Keratinocyte (primary cell): ENCODE measurements around the gene PRKAR2A. TPM values are rescaled to one million over a fixed set of nuclear protein-coding genes. Genes with fewer than 3 reads are reported as not detected.

ENCODE experiments used
- DNase-seq: peaks from one replicate; pipeline ENCODE4 v3.0.0-alpha.2; 2011; ENCODE audit warnings: low read depth, missing footprints, low spot score
- FAIRE-seq: peaks from 2 replicates; lab custom pipeline; 2011; peaks lifted over from hg19 to GRCh38; lab: Jason Lieb, UNC
- H2AFZ ChIP-seq: 2 replicates; pipeline ENCODE4 v1.6.0; 2012; ENCODE audit warnings: low read length, control low read depth, inconsistent platforms; ENCODE audit not compliant: control insufficient read depth
- H3K27ac ChIP-seq: 2 replicates; pipeline ENCODE4 v1.5.1; 2011; ENCODE audit warnings: low read length; ENCODE audit not compliant: control insufficient read depth, insufficient read depth
- H3K27me3 ChIP-seq: 3 replicates; pipeline ENCODE4 v1.6.0; 2011; ENCODE audit warnings: low read length; ENCODE audit not compliant: control insufficient read depth, insufficient read depth; ENCODE audit errors: extremely low read depth
- H3K36me3 ChIP-seq, 2 experiments: 2 replicates in 1 of 2; 3 replicates in 1 of 2; pipeline ENCODE4 v1.5.1; 2011; ENCODE audit warnings: low read length in 2 of 2, mild to moderate bottlenecking in 1 of 2; ENCODE audit not compliant: control insufficient read depth in 2 of 2, insufficient read depth in 2 of 2; ENCODE audit errors: extremely low read depth in 1 of 2
- H3K4me1 ChIP-seq: 3 replicates; pipeline ENCODE4 v1.5.1; 2011; ENCODE audit warnings: low read length; ENCODE audit not compliant: control insufficient read depth, insufficient read depth; ENCODE audit errors: extremely low read depth
- H3K4me2 ChIP-seq: 3 replicates; pipeline ENCODE4 v1.6.0; 2011; ENCODE audit warnings: low read depth, low read length; ENCODE audit not compliant: control insufficient read depth, insufficient read depth; ENCODE audit errors: extremely low read depth
- H3K4me3 ChIP-seq, 3 experiments: fragments of 200-600 bp in 1 of 3; sonication (generic) in 1 of 3; 2 replicates in 2 of 3; 3 replicates in 1 of 3; pipeline ENCODE4 v1.5.1; 2011 to 2016; ENCODE audit warnings: low read length in 3 of 3, mild to moderate bottlenecking in 3 of 3, control low read depth in 2 of 3, inconsistent platforms in 1 of 3, low read depth in 1 of 3, mixed read lengths in 1 of 3, mixed run types in 1 of 3, moderate library complexity in 1 of 3; ENCODE audit not compliant: control insufficient read depth in 2 of 3, insufficient read depth in 2 of 3; ENCODE audit errors: extremely low read depth in 1 of 3
- H3K79me2 ChIP-seq: 2 replicates; pipeline ENCODE4 v1.6.0; 2012; ENCODE audit warnings: low read length; ENCODE audit not compliant: control insufficient read depth, insufficient read depth
- H3K9ac ChIP-seq: 3 replicates; pipeline ENCODE4 v1.6.0; 2011; ENCODE audit warnings: low read length; ENCODE audit not compliant: control insufficient read depth, insufficient read depth; ENCODE audit errors: extremely low read depth
- H3K9me1 ChIP-seq: 3 replicates; pipeline ENCODE4 v1.6.0; 2011; ENCODE audit warnings: low read length; ENCODE audit not compliant: control insufficient read depth, insufficient read depth; ENCODE audit errors: extremely low read depth
- H3K9me3 ChIP-seq: 2 replicates; pipeline ENCODE4 v1.5.1; 2012; ENCODE audit warnings: low read depth, low read length; ENCODE audit not compliant: control insufficient read depth
- H4K20me1 ChIP-seq: 3 replicates; pipeline ENCODE4 v1.6.0; 2011; ENCODE audit warnings: low read length; ENCODE audit not compliant: control insufficient read depth, insufficient read depth; ENCODE audit errors: extremely low read depth
- CTCF ChIP-seq, 3 experiments: IDR thresholded peaks in 1 of 3; conservative IDR thresholded peaks in 1 of 3; optimal IDR thresholded peaks in 1 of 3; 2 replicates in 2 of 3; 3 replicates in 1 of 3; pipeline versions ENCODE3 to v1.5.1; 2011; ENCODE audit warnings: low read length in 3 of 3, mild to moderate bottlenecking in 3 of 3, moderate library complexity in 2 of 3, control low read depth in 1 of 3, inconsistent platforms in 1 of 3; ENCODE audit not compliant: insufficient read depth in 2 of 3; ENCODE audit errors: extremely low read depth in 1 of 3
- EZH2 ChIP-seq: IDR thresholded peaks from one replicate; pipeline ENCODE4 v1.6.1; 2012; ENCODE audit warnings: inconsistent platforms, mild to moderate bottlenecking, low read length, moderate library complexity
- dilution Hi-C: fragments of 300-500 bp; cut with MboI; formaldehyde crosslinking; loops from one replicate; pipeline ENCODE4 v1.7.0; 2020; ENCODE audit warnings: low sequenced_read_pairs; ENCODE audit not compliant: extremely low pct_ligation_motif_present
- polyA plus RNA-seq, 5 experiments: library from polyadenylated mRNA; depleted of rRNA in 3 of 5; stranded (reverse) in 3 of 5; stranded (forward) in 1 of 5; unstranded in 1 of 5; fragments of >200 nt; gene quantifications; 1 replicate in 1 of 5; 2 replicates in 3 of 5; 3 replicates in 1 of 5; pipeline versions ENCODE4 v1.2.1 to v1.2.3, GENCODE V29; 2011 to 2012; ENCODE audit warnings: missing spikeins in 2 of 5, low read depth in 1 of 5, low replicate concordance in 1 of 5

The PRKAR2A gene
- polyA plus RNA-seq, 1 donor (not counting 4 experiments of a cell fraction or from before 2014, with no cell fraction given): 23.2 TPM

GRCh38 chr3:48894516-48894915, 46.8 kb upstream of the PRKAR2A start:
- Histone ChIP-seq H3K9me1 (no peaks in the 10 kb centered on the region), H4K20me1 (no peaks in the 10 kb centered on the region), H2AFZ (no peak overlapping the region), H3K9me3 (no peaks in the 10 kb centered on the region), H3K9ac (no peak overlapping the region), H3K4me3 (no peak overlapping the region), H3K36me3 (no peaks in the 10 kb centered on the region), H3K4me2 (no peak overlapping the region), H3K4me1 (peaks cover 15% of the 10 kb centered on the region), H3K27ac (no peak overlapping the region), H3K27me3 (no peaks in the 10 kb centered on the region), H3K79me2 (no peaks in the 10 kb centered on the region)
- no peak for DNase-seq
- TF ChIP-seq EZH2 (no peak), CTCF (optimal IDR thresholded peaks at IDR 0.05 in 1 of 3, IDR thresholded peaks at IDR 0.05 in 1 of 3, conservative IDR thresholded peaks at IDR 0.05 in 1 of 3; ENCODE audit: extremely low read depth in 1 of 3, insufficient read depth in 2 of 3, low read length in 3 of 3) (no peak)
- FAIRE-seq: no peak
- dilution Hi-C loops: no loop called here

- H3K27me3 ChIP-seq: no peaks in the 10 kb centered on the region
- no peaks in the 10 kb centered on the region for H3K36me3 ChIP-seq
- TF ChIP-seq CTCF (optimal IDR thresholded peaks at IDR 0.05 in 1 of 3, IDR thresholded peaks at IDR 0.05 in 1 of 3, conservative IDR thresholded peaks at IDR 0.05 in 1 of 3; ENCODE audit: extremely low read depth in 1 of 3, insufficient read depth in 2 of 3, low read length in 3 of 3) (no peak), EZH2 (no peak)
- DNase-seq (no peak), FAIRE-seq (no peak)
- H4K20me1 ChIP-seq: no peaks in the 10 kb centered on the region
- H3K4me1 ChIP-seq: peaks cover 4% of the 10 kb centered on the region
- H3K9ac ChIP-seq: no peak overlapping the region
- H3K9me3 ChIP-seq: no peaks in the 10 kb centered on the region
- no peak overlapping the region for H2AFZ ChIP-seq
- H3K27ac ChIP-seq: no peak overlapping the region
- H3K4me2 ChIP-seq: no peak overlapping the region
- H3K4me3 ChIP-seq: no peak overlapping the region
- dilution Hi-C loops: no loop called here
- H3K9me1 ChIP-seq: peaks cover 2% of the 10 kb centered on the region
- H3K79me2 ChIP-seq: no peaks in the 10 kb centered on the region
These were observed 43.9 kb upstream of the PRKAR2A start for GRCh38 chr3:48891606-48892005.
